ENCODE results near the gene NUDT4B. TPM values are rescaled to one million over a fixed set of nuclear protein-coding genes. Genes with fewer than 3 reads are reported as not detected.
"Not testable (repeated sequence)": the region's sequence is repeated elsewhere in the genome, so short reads cannot be mapped to it uniquely, and the experiment has no call there.

Gene NUDT4B
- polyA plus RNA-seq, 1 donor (not counting 4 experiments of a cell fraction or from before 2014, with no cell fraction given) = 8.7 TPM

GRCh38 chr1:148716966-148717520, 31.5 kb upstream of the NUDT4B start:
- H4K20me1 ChIP-seq (ENCODE audit: control insufficient read depth, extremely low read depth, insufficient read depth, low read length); H3K4me1 ChIP-seq (ENCODE audit: control insufficient read depth, extremely low read depth, insufficient read depth, low read length); H3K9me1 ChIP-seq (ENCODE audit: control insufficient read depth, extremely low read depth, insufficient read depth, low read length); H3K4me2 ChIP-seq (ENCODE audit: control insufficient read depth, extremely low read depth, insufficient read depth, low read depth, low read length); DNase-seq (ENCODE audit: low read depth, low spot score); H3K36me3 ChIP-seq (ENCODE audit: control insufficient read depth in 2 of 2, extremely low read depth in 1 of 2, insufficient read depth in 2 of 2, low read length in 2 of 2); H3K9ac ChIP-seq (ENCODE audit: control insufficient read depth, extremely low read depth, insufficient read depth, low read length); H2AFZ ChIP-seq (ENCODE audit: control insufficient read depth, low read length); dilution Hi-C loops (cut with MboI; ENCODE audit: extremely low pct_ligation_motif_present, low sequenced_read_pairs); H3K79me2 ChIP-seq (ENCODE audit: control insufficient read depth, insufficient read depth, low read length); H3K27ac ChIP-seq (ENCODE audit: control insufficient read depth, insufficient read depth, low read length); FAIRE-seq; H3K4me3 ChIP-seq (ENCODE audit: control insufficient read depth in 2 of 3, extremely low read depth in 1 of 3, insufficient read depth in 2 of 3, low read depth in 1 of 3, low read length in 3 of 3); H3K27me3 ChIP-seq (ENCODE audit: control insufficient read depth, extremely low read depth, insufficient read depth, low read length); H3K9me3 ChIP-seq (ENCODE audit: control insufficient read depth, low read depth, low read length): not testable (repeated sequence)

- H3K36me3 ChIP-seq (ENCODE audit: control insufficient read depth in 2 of 2, extremely low read depth in 1 of 2, insufficient read depth in 2 of 2, low read length in 2 of 2); H3K4me3 ChIP-seq (ENCODE audit: control insufficient read depth in 2 of 3, extremely low read depth in 1 of 3, insufficient read depth in 2 of 3, low read depth in 1 of 3, low read length in 3 of 3); H3K79me2 ChIP-seq (ENCODE audit: control insufficient read depth, insufficient read depth, low read length); FAIRE-seq; H3K4me2 ChIP-seq (ENCODE audit: control insufficient read depth, extremely low read depth, insufficient read depth, low read depth, low read length); H3K4me1 ChIP-seq (ENCODE audit: control insufficient read depth, extremely low read depth, insufficient read depth, low read length); H2AFZ ChIP-seq (ENCODE audit: control insufficient read depth, low read length); H3K27me3 ChIP-seq (ENCODE audit: control insufficient read depth, extremely low read depth, insufficient read depth, low read length); H3K9me1 ChIP-seq (ENCODE audit: control insufficient read depth, extremely low read depth, insufficient read depth, low read length); H4K20me1 ChIP-seq (ENCODE audit: control insufficient read depth, extremely low read depth, insufficient read depth, low read length); H3K9me3 ChIP-seq (ENCODE audit: control insufficient read depth, low read depth, low read length); H3K9ac ChIP-seq (ENCODE audit: control insufficient read depth, extremely low read depth, insufficient read depth, low read length); H3K27ac ChIP-seq (ENCODE audit: control insufficient read depth, insufficient read depth, low read length); dilution Hi-C loops (cut with MboI; ENCODE audit: extremely low pct_ligation_motif_present, low sequenced_read_pairs); DNase-seq (ENCODE audit: low read depth, low spot score): not testable (repeated sequence)
Observed at GRCh38 chr1:148720918-148721317, 27.7 kb upstream of the NUDT4B start.

DNA sequence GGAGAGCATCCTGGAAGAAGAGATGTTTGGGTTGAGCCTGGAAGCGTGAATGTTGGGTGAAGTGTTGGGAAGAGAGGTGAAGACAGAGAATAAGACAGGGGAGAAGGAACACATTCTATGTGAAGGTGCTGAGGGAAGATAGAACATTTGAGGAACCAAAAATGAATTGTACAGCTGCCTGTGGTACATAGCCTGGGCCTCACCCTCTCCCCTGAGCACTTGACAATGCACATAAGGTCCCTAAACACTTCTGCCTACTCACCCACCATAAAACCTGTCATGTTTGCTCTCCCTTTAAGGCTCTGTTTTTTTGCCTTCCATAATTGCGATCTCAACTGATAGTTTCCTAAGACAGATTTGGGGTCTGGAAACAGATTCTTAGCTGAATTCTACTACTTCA, 25.8 kb upstream of the NUDT4B start:
- H3K9me3 ChIP-seq (ENCODE audit: control insufficient read depth, low read depth, low read length); H3K9me1 ChIP-seq (ENCODE audit: control insufficient read depth, extremely low read depth, insufficient read depth, low read length); H3K79me2 ChIP-seq (ENCODE audit: control insufficient read depth, insufficient read depth, low read length); H3K27ac ChIP-seq (ENCODE audit: control insufficient read depth, insufficient read depth, low read length); H4K20me1 ChIP-seq (ENCODE audit: control insufficient read depth, extremely low read depth, insufficient read depth, low read length); H3K4me2 ChIP-seq (ENCODE audit: control insufficient read depth, extremely low read depth, insufficient read depth, low read depth, low read length); H3K9ac ChIP-seq (ENCODE audit: control insufficient read depth, extremely low read depth, insufficient read depth, low read length); H3K4me3 ChIP-seq (ENCODE audit: control insufficient read depth in 2 of 3, extremely low read depth in 1 of 3, insufficient read depth in 2 of 3, low read depth in 1 of 3, low read length in 3 of 3); H3K4me1 ChIP-seq (ENCODE audit: control insufficient read depth, extremely low read depth, insufficient read depth, low read length); H3K27me3 ChIP-seq (ENCODE audit: control insufficient read depth, extremely low read depth, insufficient read depth, low read length); FAIRE-seq; H2AFZ ChIP-seq (ENCODE audit: control insufficient read depth, low read length); H3K36me3 ChIP-seq (ENCODE audit: control insufficient read depth in 2 of 2, extremely low read depth in 1 of 2, insufficient read depth in 2 of 2, low read length in 2 of 2); dilution Hi-C loops (cut with MboI; ENCODE audit: extremely low pct_ligation_motif_present, low sequenced_read_pairs); DNase-seq (ENCODE audit: low read depth, low spot score): not testable (repeated sequence)

- H3K4me1 ChIP-seq (ENCODE audit: control insufficient read depth, extremely low read depth, insufficient read depth, low read length); H3K4me3 ChIP-seq (ENCODE audit: control insufficient read depth in 2 of 3, extremely low read depth in 1 of 3, insufficient read depth in 2 of 3, low read depth in 1 of 3, low read length in 3 of 3); H2AFZ ChIP-seq (ENCODE audit: control insufficient read depth, low read length); dilution Hi-C loops (cut with MboI; ENCODE audit: extremely low pct_ligation_motif_present, low sequenced_read_pairs); H3K4me2 ChIP-seq (ENCODE audit: control insufficient read depth, extremely low read depth, insufficient read depth, low read depth, low read length); H3K27me3 ChIP-seq (ENCODE audit: control insufficient read depth, extremely low read depth, insufficient read depth, low read length); H3K9me3 ChIP-seq (ENCODE audit: control insufficient read depth, low read depth, low read length); H4K20me1 ChIP-seq (ENCODE audit: control insufficient read depth, extremely low read depth, insufficient read depth, low read length); FAIRE-seq; H3K79me2 ChIP-seq (ENCODE audit: control insufficient read depth, insufficient read depth, low read length); DNase-seq (ENCODE audit: low read depth, low spot score); H3K9me1 ChIP-seq (ENCODE audit: control insufficient read depth, extremely low read depth, insufficient read depth, low read length); H3K9ac ChIP-seq (ENCODE audit: control insufficient read depth, extremely low read depth, insufficient read depth, low read length); H3K36me3 ChIP-seq (ENCODE audit: control insufficient read depth in 2 of 2, extremely low read depth in 1 of 2, insufficient read depth in 2 of 2, low read length in 2 of 2); H3K27ac ChIP-seq (ENCODE audit: control insufficient read depth, insufficient read depth, low read length): not testable (repeated sequence)
Observed at GRCh38 chr1:148723515-148723914, 25.1 kb upstream of the NUDT4B start.

DNA sequence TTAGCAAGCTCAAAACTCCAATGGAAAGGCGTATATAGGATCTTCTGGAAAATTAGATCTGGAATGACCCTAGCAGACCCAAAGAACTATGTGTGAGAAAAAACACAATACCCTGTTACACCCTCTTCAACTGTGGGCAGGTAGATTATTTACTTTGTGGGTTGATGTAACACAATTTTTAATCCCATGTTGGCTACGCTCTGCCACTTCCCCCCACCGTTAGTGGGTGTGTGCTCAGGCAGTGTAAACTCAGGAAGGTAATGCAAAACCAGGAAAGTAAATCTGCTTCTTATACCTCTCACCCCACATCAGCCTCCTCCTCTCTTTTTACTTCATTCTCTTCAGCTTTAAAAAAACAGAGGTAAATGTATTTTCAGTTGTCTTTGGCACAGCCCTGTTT, 23.7 kb upstream of the NUDT4B start:
- H3K9ac ChIP-seq (ENCODE audit: control insufficient read depth, extremely low read depth, insufficient read depth, low read length); H3K27ac ChIP-seq (ENCODE audit: control insufficient read depth, insufficient read depth, low read length); FAIRE-seq; H3K9me3 ChIP-seq (ENCODE audit: control insufficient read depth, low read depth, low read length); H3K79me2 ChIP-seq (ENCODE audit: control insufficient read depth, insufficient read depth, low read length); dilution Hi-C loops (cut with MboI; ENCODE audit: extremely low pct_ligation_motif_present, low sequenced_read_pairs); H3K36me3 ChIP-seq (ENCODE audit: control insufficient read depth in 2 of 2, extremely low read depth in 1 of 2, insufficient read depth in 2 of 2, low read length in 2 of 2); H3K4me2 ChIP-seq (ENCODE audit: control insufficient read depth, extremely low read depth, insufficient read depth, low read depth, low read length); H3K9me1 ChIP-seq (ENCODE audit: control insufficient read depth, extremely low read depth, insufficient read depth, low read length); DNase-seq (ENCODE audit: low read depth, low spot score); H3K4me3 ChIP-seq (ENCODE audit: control insufficient read depth in 2 of 3, extremely low read depth in 1 of 3, insufficient read depth in 2 of 3, low read depth in 1 of 3, low read length in 3 of 3); H3K27me3 ChIP-seq (ENCODE audit: control insufficient read depth, extremely low read depth, insufficient read depth, low read length); H2AFZ ChIP-seq (ENCODE audit: control insufficient read depth, low read length); H3K4me1 ChIP-seq (ENCODE audit: control insufficient read depth, extremely low read depth, insufficient read depth, low read length); H4K20me1 ChIP-seq (ENCODE audit: control insufficient read depth, extremely low read depth, insufficient read depth, low read length): not testable (repeated sequence)
